GOT3 (cell line): ENCODE results near the gene SMIM1.

ENCODE experiments used
- DNase-seq: peaks from one replicate; lab custom pipeline; 2025; ENCODE audit warnings: mixed read lengths; lab: John Stamatoyannopoulos, UW

The SMIM1 gene

GRCh38 chr1:3822421-3822820, 49.9 kb downstream of the SMIM1 start:
- DNase-seq: no peak

GRCh38 chr1:3824650-3825049, 52.1 kb downstream of the SMIM1 start:
- DNase-seq: no peak

GRCh38 chr1:3825356-3825755, 52.8 kb downstream of the SMIM1 start:
- no peak for DNase-seq
